Urinary bladder (tissue), 4 donors: ENCODE data around the gene PUS10. TPM values are rescaled to one million over a fixed set of nuclear protein-coding genes. Genes with fewer than 3 reads are reported as not detected.
"Not testable (repeated sequence)": the region's sequence is repeated elsewhere in the genome, so short reads cannot be mapped to it uniquely, and the experiment has no call there.

ENCODE experiments used
- DNase-seq: peaks from one replicate; pipeline ENCODE4 v3.0.0-alpha.2; 2015; ENCODE audit errors: extremely low spot score
- H3K27ac ChIP-seq: one replicate; pipeline ENCODE4 v1.5.1; 2013; ENCODE audit warnings: low read depth, mild to moderate bottlenecking, moderate library complexity
- H3K36me3 ChIP-seq: one replicate; pipeline ENCODE4 v1.6.1; 2013; ENCODE audit warnings: mild to moderate bottlenecking, moderate library complexity; ENCODE audit not compliant: insufficient read depth
- H3K4me1 ChIP-seq: one replicate; pipeline ENCODE4 v1.6.1; 2013; ENCODE audit warnings: mild to moderate bottlenecking, moderate library complexity; ENCODE audit not compliant: insufficient read depth
- H3K4me3 ChIP-seq: one replicate; pipeline ENCODE4 v1.5.1; 2013; ENCODE audit warnings: low read depth, low read length
- WGBS: extraction: QIAGEN DNeasy Blood & Tissue Kit; methylation state at CpG from one replicate; pipeline ENCODE4 v1.1.7; 2013; 5-methylcytosine and 5-hydroxymethylcytosine counted together
- polyA plus RNA-seq: library from polyadenylated mRNA; stranded (reverse); fragments of 200-250 nt; gene quantifications from one replicate; pipeline ENCODE4 v1.2.3, GENCODE V29; 2013
- total RNA-seq: library from RNA; depleted of rRNA; stranded (reverse); fragments of >200 nt; gene quantifications from one replicate; pipeline ENCODE4 v1.2.3, GENCODE V29; 2014
- donor health status: healthy with polysubstance abuse.
- donor health status: healthy.

The PUS10 gene
- total and polyA plus RNA-seq, 2 donors, result 3.1 to 14.6 TPM

DNA sequence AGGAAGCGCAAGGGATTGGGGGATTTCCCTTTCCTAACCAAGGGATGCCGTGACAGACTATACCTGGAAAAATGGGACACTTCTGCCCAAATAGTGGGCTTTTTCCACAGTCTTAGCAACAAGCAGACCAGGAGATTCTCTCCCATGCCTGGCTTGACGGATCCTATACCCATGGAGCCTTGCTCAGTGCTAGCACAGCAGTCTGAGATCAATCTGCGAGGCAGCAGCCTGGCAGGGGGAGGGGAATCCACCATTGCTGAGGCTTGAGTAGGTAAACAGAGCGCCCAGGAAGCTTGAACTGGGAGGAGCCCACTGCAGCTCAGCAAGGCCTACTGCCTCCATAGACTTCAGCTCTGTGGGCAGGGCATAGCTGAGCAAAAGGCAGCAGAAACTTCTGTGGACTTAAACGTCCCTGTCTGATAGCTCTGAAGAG lies 3.2 kb upstream of the PUS10 start:
- DNase-seq, result no peak
- Histone ChIP-seq H3K4me3 (no peak overlapping the region), H3K4me1 (peaks cover 1% of the 10 kb centered on the region), H3K27ac (no peak overlapping the region), H3K36me3 (peaks cover 2% of the 10 kb centered on the region)
- WGBS, result 92% methylated on average over 6 of the region's 6 CpGs

GRCh38 chr2:61018798-61019197 lies 743 bp upstream of the PUS10 start:
- H3K36me3 ChIP-seq, result peaks cover under 1% of the 10 kb centered on the region
- peaks cover 1% of the 10 kb centered on the region for H3K4me1 ChIP-seq
- no peak for DNase-seq
- no peak overlapping the region for H3K4me3 ChIP-seq
- H3K27ac ChIP-seq, result no peak overlapping the region
- 31% methylated on average over 6 of the region's 6 CpGs for WGBS

DNA sequence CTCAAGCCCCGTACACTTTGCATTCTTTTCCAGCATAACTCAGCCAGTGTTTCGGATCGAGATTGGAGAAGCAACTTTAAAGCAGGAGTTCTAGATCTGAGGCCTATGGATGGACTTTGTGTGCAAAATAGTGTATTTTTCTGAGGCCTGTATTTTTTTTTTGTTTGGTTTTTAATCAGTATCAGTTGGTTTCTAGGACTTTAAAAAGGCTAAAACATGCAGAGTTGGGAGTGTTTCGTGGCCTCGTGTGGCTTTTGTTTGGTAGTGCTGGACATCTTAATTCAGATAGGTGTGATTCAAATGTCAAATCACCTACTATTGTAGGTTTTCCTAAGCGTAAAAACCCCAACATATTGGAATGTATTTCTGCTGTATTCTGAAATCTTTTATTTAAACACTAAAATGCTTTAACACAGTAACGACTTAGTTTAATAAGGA lies 282 bp upstream of the PUS10 start:
- H3K4me3 ChIP-seq, result peak overlapping the region; percentile 80
- H3K36me3 ChIP-seq, result no peaks in the 10 kb centered on the region
- H3K27ac ChIP-seq, result peak overlapping the region; percentile 70
- H3K4me1 ChIP-seq, result no peaks in the 10 kb centered on the region
- 1% methylated on average over 7 of the region's 7 CpGs for WGBS
- no peak for DNase-seq

DNA sequence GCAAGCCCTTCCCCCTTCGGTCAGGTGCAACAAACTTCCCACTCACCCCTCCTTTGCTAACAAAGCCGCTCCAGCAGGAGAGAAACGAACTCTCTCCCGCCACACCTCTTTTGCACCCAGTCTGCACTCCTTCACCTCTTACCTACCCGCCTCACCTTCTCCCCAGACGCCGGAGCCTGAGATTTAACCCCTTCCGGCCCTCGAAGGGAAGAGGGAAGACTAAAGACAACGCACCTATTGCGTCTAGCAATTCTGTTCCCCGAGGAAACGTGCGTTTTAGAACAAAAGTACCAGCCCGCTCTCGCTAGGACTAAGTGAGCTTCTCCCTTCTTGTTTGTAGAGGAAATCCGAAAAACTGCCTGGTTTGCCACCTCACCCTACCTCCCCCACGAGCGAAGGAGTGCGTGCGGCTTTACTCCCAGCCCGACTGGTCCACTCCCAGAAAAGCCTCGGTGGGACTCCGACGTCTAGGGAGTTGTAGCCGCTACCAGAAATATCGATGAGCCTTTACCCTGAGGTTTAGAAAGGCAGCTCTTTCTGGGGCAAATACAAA lies 976 bp downstream of the PUS10 start:
- H3K27ac ChIP-seq, result peak overlapping the region; percentile 77
- under 1% methylated on average over 27 of the region's 27 CpGs for WGBS
- H3K4me3 ChIP-seq, result peak overlapping the region; percentile 80
- H3K4me1 ChIP-seq, result no peaks in the 10 kb centered on the region
- peak; percentile 86 for DNase-seq
- no peaks in the 10 kb centered on the region for H3K36me3 ChIP-seq

DNA sequence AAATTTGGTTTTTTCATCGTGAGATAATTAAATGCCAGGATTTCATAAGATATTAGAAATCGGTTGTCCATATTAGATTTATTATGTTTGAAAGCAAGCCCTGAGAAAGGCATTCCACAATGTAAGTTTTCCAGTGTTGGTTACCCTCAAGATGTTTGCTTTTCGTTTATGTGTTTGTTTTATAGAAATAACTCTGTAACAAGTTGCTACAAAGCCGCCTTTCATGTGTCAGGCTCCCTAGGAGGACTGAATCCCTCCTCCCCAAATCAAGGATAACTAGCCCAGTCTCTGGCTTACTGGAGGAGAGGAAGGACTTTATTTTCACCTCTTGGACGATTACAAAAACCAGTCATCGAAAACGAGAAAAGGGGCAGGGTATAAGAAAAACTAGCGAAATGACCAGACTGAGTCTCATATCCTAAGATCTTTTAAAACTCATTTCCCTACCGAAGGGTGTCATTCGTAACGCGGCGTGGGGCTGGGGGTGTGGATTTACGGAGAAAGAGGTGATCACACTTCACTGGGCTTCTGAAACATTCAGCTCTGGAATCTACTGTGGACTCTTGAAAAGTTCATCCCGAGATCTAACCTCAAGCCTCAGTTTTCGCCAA lies 1.6 kb downstream of the PUS10 start:
- Histone ChIP-seq H3K4me3 (peak overlapping the region; percentile 80), H3K27ac (peak overlapping the region; percentile 77), H3K4me1 (no peaks in the 10 kb centered on the region), H3K36me3 (no peaks in the 10 kb centered on the region)
- peak; percentile 17 for DNase-seq
- 2% methylated on average over 16 of the region's 16 CpGs for WGBS

DNA sequence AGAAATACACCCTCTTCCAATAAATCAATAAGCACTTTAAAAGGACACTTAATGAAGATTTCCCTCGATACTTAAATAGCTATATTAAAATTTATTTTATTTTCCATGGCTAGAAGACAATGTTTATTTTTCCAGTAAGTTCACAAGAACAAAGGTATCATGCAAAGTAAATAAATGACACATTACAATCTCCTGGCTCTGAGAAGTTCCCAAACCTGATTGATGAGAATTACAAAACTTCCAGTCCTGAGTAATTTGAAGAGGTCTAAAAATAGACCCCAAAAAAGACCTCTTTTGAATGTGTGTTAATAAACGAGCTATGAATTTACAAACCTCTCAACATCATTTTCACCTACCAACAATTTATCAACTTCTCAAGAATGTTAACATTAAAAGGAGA lies 2.1 kb downstream of the PUS10 start:
- Histone ChIP-seq H3K4me3 (no peak overlapping the region), H3K4me1 (no peaks in the 10 kb centered on the region), H3K27ac (no peak overlapping the region), H3K36me3 (no peaks in the 10 kb centered on the region)
- 45% methylated on average over 2 of the region's 2 CpGs for WGBS
- peak; percentile 54 for DNase-seq

DNA sequence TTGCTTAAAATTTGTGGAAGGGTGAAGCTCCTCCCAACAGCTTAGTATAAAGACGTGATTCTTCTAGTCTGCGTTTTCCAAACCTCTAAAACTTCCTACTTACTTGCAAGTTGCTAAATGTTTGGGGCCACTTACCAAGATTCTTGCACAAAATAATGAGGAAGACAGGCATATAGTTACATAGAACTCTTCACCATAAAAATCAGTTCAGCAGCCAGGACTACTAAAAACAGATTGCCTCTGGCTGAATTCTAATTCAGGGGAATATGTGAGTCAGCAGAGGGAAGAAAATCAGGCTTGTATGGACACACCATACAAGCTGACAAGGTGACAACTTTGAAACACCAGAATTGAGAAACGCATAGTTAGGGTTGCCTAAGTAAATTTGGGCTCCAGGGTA lies 3.3 kb downstream of the PUS10 start:
- Histone ChIP-seq H3K4me1 (no peaks in the 10 kb centered on the region), H3K27ac (no peak overlapping the region), H3K36me3 (no peaks in the 10 kb centered on the region), H3K4me3 (no peak overlapping the region)
- 69% methylated on average over 3 of the region's 3 CpGs for WGBS
- DNase-seq, result no peak

DNA sequence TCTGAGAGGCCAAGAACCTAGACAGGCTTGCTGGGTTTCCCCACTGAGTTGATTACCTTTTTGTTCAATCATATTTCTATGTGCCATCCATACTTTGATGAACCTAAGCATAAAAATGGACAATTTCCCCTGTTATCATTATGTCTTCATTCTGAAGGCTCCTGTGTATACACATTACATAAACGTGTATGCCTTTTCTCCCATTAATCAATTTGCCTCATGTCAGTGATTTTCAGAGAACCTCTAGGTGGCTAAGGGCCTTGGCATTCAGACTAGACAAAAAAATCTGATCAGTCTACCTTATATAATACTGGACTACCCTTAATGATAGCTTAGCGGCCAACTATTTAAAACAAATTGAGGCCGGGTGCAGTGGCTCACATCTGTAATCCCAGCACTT lies 4.7 kb downstream of the PUS10 start:
- no peaks in the 10 kb centered on the region for H3K4me1 ChIP-seq
- no peak overlapping the region for H3K27ac ChIP-seq
- WGBS, result 79% methylated on average over 3 of the region's 3 CpGs
- H3K36me3 ChIP-seq, result no peaks in the 10 kb centered on the region
- no peak for DNase-seq
- H3K4me3 ChIP-seq, result no peak overlapping the region

DNA sequence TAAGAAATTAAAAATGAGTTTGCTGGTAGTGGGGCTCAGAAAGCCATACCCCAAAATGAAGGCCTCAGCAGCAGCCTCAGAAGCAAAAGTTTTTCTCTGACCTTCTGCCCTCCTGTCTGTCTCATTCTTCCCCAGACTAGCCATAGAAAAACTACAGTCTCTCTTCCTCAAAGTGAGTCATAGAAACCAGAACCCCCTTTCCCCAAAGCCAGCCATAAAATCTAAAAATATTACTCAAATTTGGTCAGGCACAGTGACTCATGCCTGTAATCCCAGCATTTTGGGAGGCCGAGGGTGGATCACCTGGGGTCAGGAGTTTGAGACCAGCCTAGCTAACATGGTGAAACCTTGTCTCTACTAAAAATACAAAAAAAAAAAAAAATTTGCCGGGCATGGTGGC lies 5.8 kb downstream of the PUS10 start:
- H3K36me3 ChIP-seq, H3K27ac ChIP-seq, H3K4me3 ChIP-seq, H3K4me1 ChIP-seq, DNase-seq: not testable (repeated sequence)
- 65% methylated on average over 2 of the region's 2 CpGs for WGBS

DNA sequence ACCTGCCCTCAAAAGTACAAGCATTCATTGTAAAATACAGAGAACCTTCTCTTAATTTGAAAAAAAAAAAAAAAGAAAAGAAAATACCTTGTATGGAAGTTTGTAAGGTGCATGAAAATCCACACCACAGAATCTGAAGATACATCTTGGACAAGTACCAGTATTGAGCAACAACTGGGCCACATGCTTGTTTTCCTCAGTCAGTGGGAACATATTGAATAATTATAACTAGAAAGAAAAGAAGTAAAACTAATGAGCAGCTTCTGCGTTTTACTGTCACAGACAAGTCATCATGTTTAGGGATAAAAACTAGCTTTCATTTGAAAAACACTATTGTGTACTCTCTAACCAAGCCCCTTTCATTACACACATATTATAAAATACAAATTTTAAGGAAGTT lies 6.4 kb downstream of the PUS10 start:
- H3K4me1 ChIP-seq, result no peaks in the 10 kb centered on the region
- 84% methylated on average over 1 of the region's 1 CpG for WGBS
- H3K4me3 ChIP-seq, result no peak overlapping the region
- no peaks in the 10 kb centered on the region for H3K36me3 ChIP-seq
- no peak overlapping the region for H3K27ac ChIP-seq
- DNase-seq, result no peak

- no peaks in the 10 kb centered on the region for H3K36me3 ChIP-seq
- H3K27ac ChIP-seq, result no peak overlapping the region
- no peaks in the 10 kb centered on the region for H3K4me1 ChIP-seq
- H3K4me3 ChIP-seq, result no peak overlapping the region
- no peak for DNase-seq
These were observed 8.7 kb downstream of the PUS10 start for GRCh38 chr2:61009355-61009754.

DNA sequence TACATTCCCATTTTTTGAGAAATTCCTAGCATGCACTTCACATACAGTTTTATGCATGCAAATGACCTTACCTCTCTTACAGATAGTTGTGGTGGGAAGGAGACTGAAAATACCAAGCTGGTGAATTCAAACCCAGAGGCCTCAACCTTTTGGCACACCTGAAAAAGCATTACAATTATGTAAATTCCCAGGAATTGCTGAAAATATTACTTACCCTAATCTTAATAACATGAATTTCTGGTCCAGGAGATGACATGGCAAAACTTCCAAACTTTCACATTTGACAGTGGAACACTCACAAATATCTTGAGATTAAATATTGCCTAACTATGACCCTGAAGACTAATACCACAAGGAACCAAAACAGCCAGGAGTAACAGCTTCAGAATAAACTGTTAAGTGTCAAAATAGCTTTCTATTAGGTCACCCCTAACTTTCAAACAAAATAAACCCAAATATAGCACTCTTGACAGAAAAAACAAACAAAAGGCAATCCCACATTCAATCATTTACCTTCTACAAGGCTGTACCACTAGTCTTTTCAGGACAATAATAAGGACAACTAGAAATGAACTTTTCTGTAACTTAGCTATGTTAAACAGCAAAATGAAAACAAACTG lies 11.5 kb downstream of the PUS10 start:
- DNase-seq, result no peak
- H3K4me1 ChIP-seq, result no peaks in the 10 kb centered on the region
- H3K4me3 ChIP-seq, result no peak overlapping the region
- no peaks in the 10 kb centered on the region for H3K36me3 ChIP-seq
- no peak overlapping the region for H3K27ac ChIP-seq

- Histone ChIP-seq H3K27ac (no peak overlapping the region), H3K4me1 (no peaks in the 10 kb centered on the region), H3K36me3 (no peaks in the 10 kb centered on the region), H3K4me3 (no peak overlapping the region)
- 84% methylated on average over 3 of the region's 3 CpGs for WGBS
- no peak for DNase-seq
These were observed 12.3 kb downstream of the PUS10 start for GRCh38 chr2:61005736-61006135.
